Endothelial cell (in vitro differentiated cells): ENCODE results near the gene OXNAD1. TPM values are rescaled to one million over a fixed set of nuclear protein-coding genes. Genes with fewer than 3 reads are reported as not detected.

ENCODE experiments used
- DNase-seq: peaks from one replicate; pipeline ENCODE4 v3.0.0; 2021; ENCODE audit warnings: low spot score
- H3K27ac Mint-ChIP-seq: one replicate; pipeline ENCODE4 v1.8.0; 2021; ENCODE audit warnings: mixed read lengths, inconsistent platforms; ENCODE audit not compliant: unreplicated experiment
- H3K27me3 Mint-ChIP-seq: one replicate; pipeline ENCODE4 v1.8.0; 2021; ENCODE audit warnings: mild to moderate bottlenecking, moderate library complexity, mixed read lengths, inconsistent platforms; ENCODE audit not compliant: unreplicated experiment
- H3K36me3 Mint-ChIP-seq: one replicate; pipeline ENCODE4 v1.8.0; 2021; ENCODE audit warnings: mild to moderate bottlenecking, low read depth, mixed read lengths, inconsistent platforms; ENCODE audit not compliant: unreplicated experiment
- H3K4me1 Mint-ChIP-seq: one replicate; pipeline ENCODE4 v1.8.0; 2021; ENCODE audit warnings: mild to moderate bottlenecking, mixed read lengths, inconsistent platforms; ENCODE audit not compliant: unreplicated experiment
- H3K4me3 Mint-ChIP-seq: one replicate; pipeline ENCODE4 v1.8.0; 2021; ENCODE audit warnings: mild to moderate bottlenecking, mixed read lengths, inconsistent platforms; ENCODE audit not compliant: unreplicated experiment
- H3K9me3 Mint-ChIP-seq: one replicate; pipeline ENCODE4 v1.8.0; 2021; ENCODE audit warnings: mixed read lengths, inconsistent platforms; ENCODE audit not compliant: unreplicated experiment
- CTCF ChIP-seq: fragments of 200-600 bp; sonication (generic); IDR thresholded peaks from one replicate; pipeline ENCODE4 v1.5.0; 2021; ENCODE audit warnings: antibody characterized with exemption; ENCODE audit not compliant: unreplicated experiment
- total RNA-seq: library from RNA; stranded (reverse); fragmentation: NEBNext Ultra II Directional; extraction: Animal tissue kit (Norgen Biotek cat#: 25700); gene quantifications from one replicate; pipeline ENCODE4 v1.2.1, GENCODE V29; 2021; ENCODE audit not compliant: unreplicated experiment

The OXNAD1 gene
- total RNA-seq, 1 donor from 2014 or later = 10.9 TPM

- peaks cover 28% of the 10 kb centered on the region for H3K36me3 Mint-ChIP-seq
- no peaks in the 10 kb centered on the region for H3K9me3 Mint-ChIP-seq
- H3K4me1 Mint-ChIP-seq = peaks cover 37% of the 10 kb centered on the region
- no peak for DNase-seq
- peaks cover 11% of the 10 kb centered on the region for H3K27me3 Mint-ChIP-seq
- H3K4me3 Mint-ChIP-seq = no peak overlapping the region
- no peak for TF ChIP-seq CTCF
- H3K27ac Mint-ChIP-seq = no peak overlapping the region
Measured at GRCh38 chr3:16354291-16354690, 89.3 kb downstream of the OXNAD1 start.

Other genes starting within 250 kb of the OXNAD1 start
- gene GALNT15, start 90.5 kb upstream of the OXNAD1 start, total RNA-seq = 0.08 TPM
- gene DPH3, start 269 bp upstream of the OXNAD1 start, total RNA-seq = 33.3 TPM
- 41.8 TPM for gene RFTN1, start 248.5 kb downstream of the OXNAD1 start, total RNA-seq